Suprapubic skin (tissue), 4 donors: ENCODE results near the gene COX6B2. TPM values are rescaled to one million over a fixed set of nuclear protein-coding genes. Genes with fewer than 3 reads are reported as not detected.

Source experiments
- DNase-seq, 2 donors: peaks; one replicate each; pipeline ENCODE4 v3.0.0-alpha.2; 2019; ENCODE audit warnings: low spot score in 2 of 2
- H3K27ac ChIP-seq: fragments of 200-600 bp; sonication (generic); one replicate; pipeline ENCODE4 v1.5.1; 2019
- H3K27me3 ChIP-seq: fragments of 200-600 bp; sonication (generic); one replicate; pipeline ENCODE4 v1.5.1; 2019
- H3K36me3 ChIP-seq: fragments of 200-600 bp; sonication (generic); one replicate; pipeline ENCODE4 v1.5.1; 2019
- H3K4me1 ChIP-seq: fragments of 200-600 bp; sonication (generic); one replicate; pipeline ENCODE4 v1.5.1; 2019
- H3K4me3 ChIP-seq: fragments of 200-600 bp; sonication (generic); one replicate; pipeline ENCODE4 v1.5.1; 2019; ENCODE audit warnings: mild to moderate bottlenecking
- H3K9me3 ChIP-seq: fragments of 200-600 bp; sonication (generic); one replicate; pipeline ENCODE4 v1.5.1; 2019
- EP300 ChIP-seq: sonication (generic); formaldehyde crosslinking; IDR thresholded peaks from one replicate; pipeline ENCODE4 v1.6.1; 2017; ENCODE audit warnings: antibody characterized with exemption
- POLR2A ChIP-seq, 2 donors: fragments of 450-650 bp; IDR thresholded peaks; one replicate each; pipeline ENCODE4 v1.6.1; 2017; ENCODE audit warnings: antibody characterized with exemption in 2 of 2, mild to moderate bottlenecking in 2 of 2, moderate library complexity in 2 of 2
- POLR2AphosphoS5 ChIP-seq, 3 donors: sonication (generic); formaldehyde crosslinking; IDR thresholded peaks; one replicate each; pipeline ENCODE4 v1.6.1; 2017; ENCODE audit warnings: antibody characterized with exemption in 3 of 3
- WGBS: methylation state at CpG from one replicate; pipeline ENCODE4 v1.1.5; 2018; 5-methylcytosine and 5-hydroxymethylcytosine counted together
- total RNA-seq, 4 donors: library from RNA; depleted of rRNA; stranded (reverse); fragments of >200 nt; gene quantifications; one replicate each; pipeline ENCODE4 v1.1.0, GENCODE V29; 2016
- TF ChIP-seq, protein P1 (sequence below), 2 donors: fragments of 200-600 bp in 1 of 2; fragments of 450-650 bp in 1 of 2; sonication (generic) in 1 of 2; IDR thresholded peaks; one replicate each; pipeline ENCODE4 v1.5.1; 2016 to 2019; ENCODE audit warnings: antibody characterized with exemption in 2 of 2, mild to moderate bottlenecking in 1 of 2, moderate library complexity in 1 of 2

COX6B2 gene
- total RNA-seq, 4 donors from 2014 or later: 0.47 to 1.9 (median 1.3) TPM

DNA sequence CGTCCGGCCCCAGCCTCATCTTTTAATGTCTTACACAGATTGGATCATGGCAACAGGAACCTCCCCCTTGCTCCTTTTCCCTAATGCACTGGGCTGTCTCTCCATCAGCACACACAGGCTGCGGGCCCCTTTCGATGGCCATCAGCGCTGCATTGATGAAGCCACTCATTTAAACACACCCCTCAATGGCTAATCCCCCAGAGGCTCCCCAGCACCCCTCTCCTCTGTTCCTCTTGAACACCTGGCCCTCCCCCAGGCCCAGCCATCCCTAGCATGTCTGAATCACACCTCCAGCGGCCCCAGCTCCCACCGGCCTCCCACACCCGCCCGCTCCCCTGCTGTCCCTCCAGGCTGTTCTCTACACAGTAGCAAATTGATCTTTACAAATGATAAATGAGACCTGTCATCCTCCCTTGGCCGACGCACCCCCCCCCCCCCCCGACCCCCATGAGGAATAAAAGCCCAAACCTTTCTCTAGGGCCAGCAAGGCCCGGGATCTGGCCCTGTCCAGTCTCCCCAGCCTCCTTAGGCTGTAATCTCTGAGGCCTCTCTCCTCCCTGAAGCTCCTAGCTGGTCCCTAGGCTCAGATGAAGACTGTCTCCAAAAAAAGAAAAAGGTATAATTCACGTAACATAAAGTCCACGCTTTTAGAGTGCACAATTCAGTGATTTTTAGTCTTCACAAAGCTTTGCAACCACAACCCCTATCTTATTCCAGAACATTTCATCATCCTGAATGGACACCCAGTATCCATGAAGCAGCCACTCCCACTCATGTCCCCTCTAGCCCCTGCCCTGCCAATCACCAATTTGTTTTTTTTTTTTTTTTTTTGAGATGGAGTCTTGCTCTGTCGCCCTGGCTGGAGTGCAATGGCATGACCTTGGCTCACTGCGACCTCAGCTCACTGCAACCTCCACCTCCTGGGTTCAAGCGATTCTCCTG, 38.6 kb upstream of the COX6B2 start:
- no peak overlapping the region for H3K27ac ChIP-seq
- 73% methylated on average over 18 of the region's 18 CpGs for WGBS
- peaks cover 22% of the 10 kb centered on the region for H3K4me1 ChIP-seq
- no peak overlapping the region for H3K4me3 ChIP-seq
- TF ChIP-seq, protein P1, sequence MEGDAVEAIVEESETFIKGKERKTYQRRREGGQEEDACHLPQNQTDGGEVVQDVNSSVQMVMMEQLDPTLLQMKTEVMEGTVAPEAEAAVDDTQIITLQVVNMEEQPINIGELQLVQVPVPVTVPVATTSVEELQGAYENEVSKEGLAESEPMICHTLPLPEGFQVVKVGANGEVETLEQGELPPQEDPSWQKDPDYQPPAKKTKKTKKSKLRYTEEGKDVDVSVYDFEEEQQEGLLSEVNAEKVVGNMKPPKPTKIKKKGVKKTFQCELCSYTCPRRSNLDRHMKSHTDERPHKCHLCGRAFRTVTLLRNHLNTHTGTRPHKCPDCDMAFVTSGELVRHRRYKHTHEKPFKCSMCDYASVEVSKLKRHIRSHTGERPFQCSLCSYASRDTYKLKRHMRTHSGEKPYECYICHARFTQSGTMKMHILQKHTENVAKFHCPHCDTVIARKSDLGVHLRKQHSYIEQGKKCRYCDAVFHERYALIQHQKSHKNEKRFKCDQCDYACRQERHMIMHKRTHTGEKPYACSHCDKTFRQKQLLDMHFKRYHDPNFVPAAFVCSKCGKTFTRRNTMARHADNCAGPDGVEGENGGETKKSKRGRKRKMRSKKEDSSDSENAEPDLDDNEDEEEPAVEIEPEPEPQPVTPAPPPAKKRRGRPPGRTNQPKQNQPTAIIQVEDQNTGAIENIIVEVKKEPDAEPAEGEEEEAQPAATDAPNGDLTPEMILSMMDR (IDR thresholded peaks at IDR 0.05): no peak
- TF ChIP-seq POLR2A (IDR thresholded peaks at IDR 0.05): no peak
- no peak for TF ChIP-seq POLR2AphosphoS5 (IDR thresholded peaks at IDR 0.05)
- no peaks in the 10 kb centered on the region for H3K27me3 ChIP-seq
- no peak for DNase-seq
- peaks cover 33% of the 10 kb centered on the region for H3K36me3 ChIP-seq
- no peaks in the 10 kb centered on the region for H3K9me3 ChIP-seq

DNA sequence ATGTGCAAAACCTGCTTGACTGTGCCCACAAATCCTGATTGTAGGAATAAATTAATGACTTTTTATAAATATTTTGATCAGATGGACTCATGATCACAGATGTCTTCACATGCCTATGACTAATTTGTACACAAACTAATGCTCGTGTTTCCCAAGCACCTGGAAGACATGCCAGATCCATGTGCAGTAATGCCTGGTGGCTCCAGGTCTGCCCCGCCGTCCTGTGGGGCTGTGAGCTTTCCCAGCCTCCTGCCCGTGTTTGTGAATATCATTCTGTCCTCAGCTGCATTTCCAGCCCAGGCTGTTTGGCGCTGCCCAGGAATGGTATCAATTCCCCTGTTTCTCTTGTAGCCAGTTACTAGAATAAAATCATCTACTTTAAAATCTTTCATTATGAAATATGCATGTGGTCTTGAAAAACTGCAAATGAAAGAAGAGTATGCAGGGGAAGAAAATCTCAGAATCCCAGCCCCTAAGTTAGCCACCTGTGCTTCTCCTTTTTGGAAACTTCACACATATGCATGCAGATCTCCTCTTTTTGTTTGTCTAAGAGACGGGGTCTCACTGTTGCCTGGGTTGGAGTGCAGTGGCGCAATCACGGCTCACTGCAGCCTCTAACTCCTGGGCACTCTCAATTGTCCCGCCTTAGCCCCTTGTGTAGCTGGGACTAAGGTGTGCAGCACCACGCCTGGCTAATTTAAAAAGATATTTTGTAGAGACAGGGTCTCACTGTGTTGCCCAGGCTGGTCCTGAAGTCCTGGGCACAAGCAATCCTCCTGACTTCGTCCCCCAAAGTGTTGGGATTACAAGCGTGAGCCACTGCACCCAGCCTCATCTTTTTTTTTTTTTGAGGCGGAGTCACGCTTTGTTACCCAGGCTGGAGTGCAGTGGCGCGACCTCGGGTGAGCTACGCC, 37.4 kb upstream of the COX6B2 start:
- Histone ChIP-seq H3K36me3 (peaks cover 44% of the 10 kb centered on the region), H3K4me3 (no peak overlapping the region), H3K27me3 (no peaks in the 10 kb centered on the region), H3K9me3 (no peaks in the 10 kb centered on the region), H3K27ac (no peak overlapping the region), H3K4me1 (peaks cover 34% of the 10 kb centered on the region)
- no peak for TF ChIP-seq EP300
- no peak for TF ChIP-seq POLR2AphosphoS5 (IDR thresholded peaks at IDR 0.05)
- no peak for TF ChIP-seq POLR2A (IDR thresholded peaks at IDR 0.05)
- TF ChIP-seq, protein P1 (IDR thresholded peaks at IDR 0.05): no peak
- WGBS: 79% methylated on average over 18 of the region's 18 CpGs
- no peak for DNase-seq

DNA sequence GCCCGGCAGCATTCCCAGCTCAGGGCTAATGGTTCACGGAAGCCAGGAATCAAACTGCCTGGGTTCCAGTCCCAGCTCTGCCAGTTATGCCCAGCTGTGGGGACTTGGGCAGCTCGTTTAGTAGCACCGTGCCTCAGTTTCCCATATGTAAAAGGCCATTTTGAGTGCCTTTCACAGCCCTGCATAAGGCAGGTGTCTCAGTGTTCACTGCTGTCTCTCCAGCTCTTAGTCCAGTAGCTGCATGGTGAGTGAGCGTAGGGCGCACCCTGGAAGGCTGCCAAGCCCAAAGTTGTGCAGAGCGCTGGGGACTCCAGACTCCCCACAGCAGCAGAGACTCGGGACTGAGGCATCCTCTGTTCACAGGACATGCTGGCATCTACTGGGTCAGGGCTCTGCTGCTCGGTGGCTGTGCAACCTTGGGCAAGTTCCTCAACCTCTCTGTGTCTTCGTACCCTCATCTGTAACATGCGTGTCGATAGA, 36.7 kb upstream of the COX6B2 start:
- 79% methylated on average over 9 of the region's 12 CpGs for WGBS
- Histone ChIP-seq H3K4me3 (no peak overlapping the region), H3K36me3 (peaks cover 44% of the 10 kb centered on the region), H3K27ac (no peak overlapping the region), H3K4me1 (peaks cover 40% of the 10 kb centered on the region), H3K27me3 (no peaks in the 10 kb centered on the region), H3K9me3 (no peaks in the 10 kb centered on the region)
- TF ChIP-seq, protein P1 (IDR thresholded peaks at IDR 0.05): no peak
- TF ChIP-seq POLR2AphosphoS5 (IDR thresholded peaks at IDR 0.05) (no peak), POLR2A (IDR thresholded peaks at IDR 0.05) (no peak), EP300 (no peak)
- DNase-seq: no peak

DNA sequence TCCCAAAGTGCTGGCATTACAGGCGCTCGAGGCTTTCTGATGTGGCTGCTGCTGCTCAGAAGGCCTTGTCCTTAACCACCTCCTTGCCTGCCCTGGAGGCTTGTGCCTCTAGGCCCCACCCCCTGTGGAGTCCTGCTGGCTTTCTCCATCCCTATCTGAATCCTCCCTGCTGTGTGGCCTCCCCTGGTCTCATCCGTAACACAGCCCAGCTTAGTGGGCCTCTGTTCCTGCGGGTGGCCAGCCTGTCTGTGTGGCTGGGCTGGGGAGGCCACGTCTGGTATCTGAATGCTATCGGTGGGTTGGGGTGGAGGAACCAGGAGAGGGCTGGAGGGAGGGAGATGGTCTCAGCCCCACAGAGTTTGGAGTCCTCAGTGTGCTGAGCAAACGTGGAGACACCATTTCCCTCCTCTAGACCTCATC, 36.0 kb upstream of the COX6B2 start:
- WGBS: 71% methylated on average over 7 of the region's 7 CpGs
- no peaks in the 10 kb centered on the region for H3K27me3 ChIP-seq
- TF ChIP-seq POLR2A (IDR thresholded peaks at IDR 0.05): no peak
- TF ChIP-seq, protein P1 (IDR thresholded peaks at IDR 0.05): no peak
- no peak for TF ChIP-seq EP300
- no peak for TF ChIP-seq POLR2AphosphoS5 (IDR thresholded peaks at IDR 0.05)
- no peak overlapping the region for H3K4me3 ChIP-seq
- DNase-seq: no peak
- H3K27ac ChIP-seq: no peak overlapping the region
- H3K9me3 ChIP-seq: no peaks in the 10 kb centered on the region
- peaks cover 40% of the 10 kb centered on the region for H3K4me1 ChIP-seq
- peaks cover 44% of the 10 kb centered on the region for H3K36me3 ChIP-seq
